Measurements from ENCODE around the gene TLE5.

Gene TLE5

DNA sequence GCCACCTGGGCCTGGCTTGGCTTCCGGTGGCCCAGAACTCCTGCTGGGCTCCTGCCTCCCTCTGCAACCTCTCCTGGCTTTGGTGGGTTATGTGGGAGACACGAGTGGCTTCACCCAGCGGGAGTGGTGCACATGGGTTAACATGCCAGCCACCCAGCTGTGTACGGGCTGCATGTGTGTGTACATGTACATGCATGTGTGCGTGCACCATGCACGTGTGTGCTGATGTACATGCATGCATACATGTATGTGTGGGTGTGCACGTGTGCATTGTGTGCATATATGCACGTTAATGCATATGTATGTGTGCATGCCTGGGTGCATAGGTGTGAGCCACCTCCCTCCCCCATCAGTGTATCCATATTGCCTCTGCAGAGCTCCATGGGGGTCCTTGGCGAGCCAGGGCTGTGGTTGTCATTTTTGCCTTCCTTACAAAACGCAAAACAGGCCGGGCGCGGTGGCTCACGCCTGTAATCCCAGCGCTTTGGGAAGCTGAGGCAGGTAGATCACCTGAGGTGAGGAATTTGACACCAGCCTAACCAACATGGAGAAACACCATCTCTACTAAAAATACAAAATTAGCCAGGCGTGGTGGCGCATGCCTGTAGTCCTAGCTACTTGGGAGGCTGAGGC lies 44.3 kb upstream of the TLE5 start:
- no peak for DNase-seq (ENCODE audit: low read depth)
- TF ChIP-seq, protein P1, sequence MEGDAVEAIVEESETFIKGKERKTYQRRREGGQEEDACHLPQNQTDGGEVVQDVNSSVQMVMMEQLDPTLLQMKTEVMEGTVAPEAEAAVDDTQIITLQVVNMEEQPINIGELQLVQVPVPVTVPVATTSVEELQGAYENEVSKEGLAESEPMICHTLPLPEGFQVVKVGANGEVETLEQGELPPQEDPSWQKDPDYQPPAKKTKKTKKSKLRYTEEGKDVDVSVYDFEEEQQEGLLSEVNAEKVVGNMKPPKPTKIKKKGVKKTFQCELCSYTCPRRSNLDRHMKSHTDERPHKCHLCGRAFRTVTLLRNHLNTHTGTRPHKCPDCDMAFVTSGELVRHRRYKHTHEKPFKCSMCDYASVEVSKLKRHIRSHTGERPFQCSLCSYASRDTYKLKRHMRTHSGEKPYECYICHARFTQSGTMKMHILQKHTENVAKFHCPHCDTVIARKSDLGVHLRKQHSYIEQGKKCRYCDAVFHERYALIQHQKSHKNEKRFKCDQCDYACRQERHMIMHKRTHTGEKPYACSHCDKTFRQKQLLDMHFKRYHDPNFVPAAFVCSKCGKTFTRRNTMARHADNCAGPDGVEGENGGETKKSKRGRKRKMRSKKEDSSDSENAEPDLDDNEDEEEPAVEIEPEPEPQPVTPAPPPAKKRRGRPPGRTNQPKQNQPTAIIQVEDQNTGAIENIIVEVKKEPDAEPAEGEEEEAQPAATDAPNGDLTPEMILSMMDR (conservative IDR thresholded peaks at IDR 0.05; ENCODE audit: control insufficient read depth, insufficient read depth, low read depth, low read length) = no peak
- no peak overlapping the region for H3K4me3 ChIP-seq (ENCODE audit: control insufficient read depth, low read depth, low read length)

DNA sequence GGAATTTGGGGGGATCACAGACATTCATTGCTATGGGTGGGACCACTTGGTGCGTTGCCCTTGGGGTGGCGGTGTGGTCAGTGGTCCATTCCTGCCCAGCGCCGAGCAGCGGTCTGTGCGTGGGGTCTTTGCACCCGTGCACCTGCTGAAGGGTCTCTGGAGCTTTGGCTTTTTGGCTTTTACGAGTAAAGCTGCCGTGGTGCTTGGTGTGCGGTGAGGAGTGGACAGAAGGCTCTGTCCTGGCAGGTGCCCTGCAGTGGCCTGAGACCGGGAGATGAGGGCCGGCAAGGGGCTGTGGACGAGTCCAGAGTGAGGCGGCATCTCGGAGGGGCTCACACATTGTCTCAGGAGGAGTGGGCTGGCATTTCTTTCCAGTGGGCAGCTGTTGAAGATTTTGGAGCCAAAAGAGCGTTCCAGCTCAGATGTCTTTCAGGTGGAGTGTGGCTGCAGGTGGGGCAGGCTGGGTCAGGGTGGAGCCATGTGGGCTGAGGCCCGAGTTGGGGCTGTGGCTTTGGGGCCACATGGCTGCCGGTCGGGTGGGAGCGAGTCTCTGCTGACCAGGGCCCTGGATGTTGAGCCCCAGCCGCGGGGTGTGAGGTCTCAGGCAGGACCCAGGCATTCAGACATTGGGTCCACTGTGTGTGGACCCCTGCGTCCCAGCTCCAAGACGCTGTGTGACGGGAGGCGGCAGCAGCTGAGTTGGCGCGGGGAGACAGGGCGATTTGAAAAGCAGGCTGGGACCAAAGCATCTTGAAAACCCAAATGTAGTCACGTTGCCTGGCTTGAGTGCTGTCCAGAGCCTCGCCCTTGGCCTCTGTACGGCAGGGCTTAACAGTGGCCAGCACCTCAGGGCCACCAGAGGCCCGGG lies 43.6 kb upstream of the TLE5 start:
- no peak overlapping the region for H3K4me3 ChIP-seq (ENCODE audit: control insufficient read depth, low read depth, low read length)
- no peak for DNase-seq (ENCODE audit: low read depth)
- TF ChIP-seq, protein P1 (conservative IDR thresholded peaks at IDR 0.05; ENCODE audit: control insufficient read depth, insufficient read depth, low read depth, low read length) = no peak

DNA sequence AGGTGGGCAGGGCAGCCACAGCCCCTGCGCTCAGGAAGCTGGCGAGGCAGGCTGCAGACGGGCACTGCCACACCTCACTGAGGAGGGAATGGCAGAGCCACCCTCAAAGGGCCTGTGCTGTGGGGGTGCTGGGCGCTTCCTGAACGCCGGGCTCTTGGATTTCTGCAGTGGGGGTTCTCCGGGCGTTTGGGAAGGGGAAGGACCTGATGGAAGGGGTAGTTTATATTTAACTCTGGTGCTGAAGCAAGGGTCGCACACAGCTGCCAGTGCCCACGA lies 42.4 kb upstream of the TLE5 start:
- H3K4me3 ChIP-seq (ENCODE audit: control insufficient read depth, low read depth, low read length) = no peak overlapping the region
- TF ChIP-seq, protein P1 (conservative IDR thresholded peaks at IDR 0.05; ENCODE audit: control insufficient read depth, insufficient read depth, low read depth, low read length) = no peak
- DNase-seq (ENCODE audit: low read depth) = no peak

DNA sequence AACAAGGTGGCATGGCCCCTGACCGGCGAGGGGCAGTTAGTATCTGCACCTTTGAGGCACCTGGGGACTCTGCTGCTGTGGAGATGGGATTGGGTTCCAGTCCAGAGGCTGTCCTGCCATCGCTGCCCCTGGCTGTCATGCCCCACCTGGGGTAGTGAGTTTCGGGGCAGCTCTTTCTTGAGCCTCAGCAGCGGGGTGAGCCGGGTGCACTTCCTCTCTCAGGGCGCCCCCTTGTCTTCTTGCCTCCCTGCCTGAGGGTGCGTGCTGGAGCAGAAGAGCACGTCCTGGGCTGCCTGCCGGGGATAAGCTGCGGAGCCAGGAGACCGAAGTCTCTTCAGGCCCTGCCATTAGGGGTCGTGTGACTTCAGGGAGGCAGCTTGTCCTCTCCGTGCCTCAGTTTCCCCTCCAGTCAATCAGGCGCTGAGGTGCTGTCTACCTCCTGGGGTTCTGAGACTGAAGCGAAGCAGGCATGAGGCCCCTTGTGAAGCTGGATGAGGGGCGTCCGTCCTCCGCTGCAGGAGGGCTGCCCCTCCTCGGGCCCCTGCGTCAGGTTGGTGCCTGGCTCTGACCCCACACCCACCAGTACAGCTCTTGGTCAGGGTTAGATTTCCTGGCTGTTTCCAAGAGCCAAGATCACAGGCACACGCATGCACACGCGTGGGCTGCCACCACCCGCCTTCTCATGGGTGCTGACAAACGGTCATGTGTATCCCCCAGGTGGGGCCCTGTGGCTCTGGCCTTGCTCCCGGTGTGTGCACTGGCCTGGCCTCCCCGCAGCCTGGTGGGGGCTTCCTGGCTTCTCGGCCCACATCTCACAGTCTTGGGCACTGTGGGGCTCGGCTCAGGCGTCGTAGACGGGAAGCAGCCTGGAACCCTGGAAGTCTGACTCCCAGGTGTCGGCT lies 40.2 kb upstream of the TLE5 start:
- TF ChIP-seq, protein P1 (conservative IDR thresholded peaks at IDR 0.05; ENCODE audit: control insufficient read depth, insufficient read depth, low read depth, low read length) = no peak
- no peak overlapping the region for H3K4me3 ChIP-seq (ENCODE audit: control insufficient read depth, low read depth, low read length)
- DNase-seq (ENCODE audit: low read depth) = no peak

DNA sequence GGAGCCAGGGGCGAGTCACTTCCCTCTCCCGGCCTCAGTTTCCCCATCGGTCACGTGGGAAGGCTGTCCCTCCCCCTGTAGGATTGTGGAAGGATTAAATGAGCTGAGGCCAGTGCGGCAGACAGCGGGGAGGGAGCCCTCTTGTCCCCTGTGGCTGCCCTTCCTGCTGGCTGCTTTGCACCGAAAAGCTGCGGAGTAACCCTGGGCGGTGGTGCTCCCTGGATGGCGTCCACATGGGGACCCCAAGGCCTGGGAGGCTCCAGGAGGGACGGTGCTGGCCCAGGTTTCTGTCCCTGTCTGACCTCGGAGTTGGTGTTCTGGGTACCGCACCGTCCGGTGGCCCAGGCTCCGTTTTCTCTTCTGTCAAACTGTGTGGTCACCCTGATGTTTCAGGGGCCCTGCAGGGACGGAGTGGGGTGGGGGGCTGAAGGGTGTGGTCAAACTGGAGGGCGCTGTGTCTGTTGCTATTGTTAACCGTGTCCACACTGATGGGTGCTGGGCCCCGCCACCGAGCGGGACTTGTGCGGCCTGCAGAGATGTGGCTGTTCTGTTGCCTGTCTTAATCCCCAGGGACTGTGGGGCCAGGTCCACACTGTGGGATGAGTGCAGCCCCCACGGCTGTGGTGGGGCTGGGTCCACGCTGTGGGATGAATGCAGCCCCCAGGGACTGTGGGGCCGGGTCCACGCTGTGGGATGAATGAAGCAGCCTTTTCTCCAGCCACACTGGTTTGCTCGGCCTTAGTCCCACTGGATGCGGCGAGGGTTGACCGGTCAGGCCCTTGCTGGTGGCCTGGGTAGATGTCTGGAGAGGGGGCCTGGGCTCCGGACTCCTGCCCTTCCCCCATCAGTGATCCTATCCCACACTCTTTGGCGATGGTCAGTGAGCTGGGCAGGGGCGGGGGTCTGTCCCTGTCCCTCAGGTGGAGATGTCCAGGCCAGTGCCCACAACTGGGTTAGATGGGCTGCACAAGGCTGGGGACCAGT lies 38.7 kb upstream of the TLE5 start:
- TF ChIP-seq, protein P1 (conservative IDR thresholded peaks at IDR 0.05; ENCODE audit: control insufficient read depth, insufficient read depth, low read depth, low read length) = no peak
- H3K4me3 ChIP-seq (ENCODE audit: control insufficient read depth, low read depth, low read length) = no peak overlapping the region
- DNase-seq (ENCODE audit: low read depth) = no peak

DNA sequence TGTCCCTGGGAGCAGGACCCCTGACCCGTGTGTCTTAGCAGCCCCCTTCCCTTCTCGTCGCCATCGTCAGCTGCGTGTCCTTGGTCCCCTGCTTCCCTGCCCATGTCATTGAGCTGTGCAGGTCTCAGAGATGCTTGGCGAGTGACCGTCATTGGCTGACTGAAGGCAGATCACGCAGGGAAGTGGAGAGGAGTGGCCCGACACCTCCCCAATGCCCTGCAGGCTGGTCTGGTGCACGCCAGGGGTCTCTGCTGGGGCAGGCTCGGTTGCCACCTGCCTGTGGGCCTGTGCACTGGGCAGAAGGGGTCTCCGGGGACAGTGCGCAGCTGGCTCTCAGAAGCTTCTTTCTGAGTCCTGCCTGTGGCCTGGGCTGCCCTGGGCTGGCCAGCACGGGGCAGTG lies 38.0 kb upstream of the TLE5 start:
- no peak overlapping the region for H3K4me3 ChIP-seq (ENCODE audit: control insufficient read depth, low read depth, low read length)
- no peak for DNase-seq (ENCODE audit: low read depth)

More for the DNA sequence above, 38.0 kb upstream of the TLE5 start:
- TF ChIP-seq, protein P1 (conservative IDR thresholded peaks at IDR 0.05; ENCODE audit: control insufficient read depth, insufficient read depth, low read depth, low read length) = no peak
